ENCODE measurements around the gene TDP1.
A peak's percentile ranks its signal among the peaks of the same experiment; 100 is the strongest.

Gene TDP1

GRCh38 chr14:89936654-89937185 lies 19.0 kb upstream of the TDP1 start:
- no peak for DNase-seq

GRCh38 chr14:89941830-89942377 lies 13.8 kb upstream of the TDP1 start:
- DNase-seq, result no peak

GRCh38 chr14:89947344-89947743 lies 8.4 kb upstream of the TDP1 start:
- no peak for DNase-seq

GRCh38 chr14:89952576-89952975 lies 3.2 kb upstream of the TDP1 start:
- DNase-seq, result no peak

- no peak for DNase-seq
Measured at GRCh38 chr14:89953602-89954001, 2.1 kb upstream of the TDP1 start.

- DNase-seq, result peak; percentile 81 to 99 (median 96)
Measured at GRCh38 chr14:89954070-89955021, 1.4 kb upstream of the TDP1 start, which contains the start of gene EFCAB11. TSS of gene EFCAB11 (minus strand) at chr14:89954730. CDS start at chr14:89954660, 70 bp downstream.

- DNase-seq, result peak in 9 of 58 donors; percentile 14 to 72 (median 54)
Measured at GRCh38 chr14:89955022-89955744, 544 bp upstream of the TDP1 start.

- no peak for DNase-seq
Measured at GRCh38 chr14:89956661-89957009, 908 bp downstream of the TDP1 start.

- DNase-seq, result no peak
Measured at GRCh38 chr14:89957376-89957775, 1.6 kb downstream of the TDP1 start.

GRCh38 chr14:89957791-89958190 lies 2.1 kb downstream of the TDP1 start:
- peak in 31 of 58 donors; percentile 2 to 50 (median 16) for DNase-seq

GRCh38 chr14:89958966-89959365 lies 3.2 kb downstream of the TDP1 start:
- peak in 1 of 58 donors; percentile 2 for DNase-seq

GRCh38 chr14:89959853-89960445 lies 4.2 kb downstream of the TDP1 start:
- no peak for DNase-seq

- DNase-seq, result no peak
Measured at GRCh38 chr14:89960914-89961313, 5.2 kb downstream of the TDP1 start.

- no peak for DNase-seq
Measured at GRCh38 chr14:89963288-89963978, 7.7 kb downstream of the TDP1 start.

GRCh38 chr14:89965839-89966238 lies 10.1 kb downstream of the TDP1 start:
- no peak for DNase-seq

GRCh38 chr14:89973234-89973823 lies 17.6 kb downstream of the TDP1 start:
- DNase-seq, result peak in 53 of 58 donors; percentile 5 to 85 (median 49)

- DNase-seq, result peak in 47 of 58 donors; percentile 2 to 80 (median 34)
Measured at GRCh38 chr14:89977668-89978067, 21.9 kb downstream of the TDP1 start.

- no peak for DNase-seq
Measured at GRCh38 chr14:89978656-89979055, 22.9 kb downstream of the TDP1 start.

- no peak for DNase-seq
Measured at GRCh38 chr14:89983375-89983774, 27.6 kb downstream of the TDP1 start.
